GM03348 (cell line): ENCODE measurements around the gene FRMD8.

ENCODE experiments used
- DNase-seq: peaks from one replicate; pipeline ENCODE4 v3.0.0; 2012; ENCODE audit warnings: low spot score

Gene FRMD8

GRCh38 chr11:65425105-65425970 lies 38.9 kb downstream of the FRMD8 start:
- DNase-seq: no peak

GRCh38 chr11:65425971-65426838 lies 39.8 kb downstream of the FRMD8 start:
- DNase-seq: no peak

- no peak for DNase-seq
Observed at GRCh38 chr11:65426839-65427690, 40.6 kb downstream of the FRMD8 start.

- DNase-seq: no peak
Observed at GRCh38 chr11:65427691-65428577, 41.5 kb downstream of the FRMD8 start.

- no peak for DNase-seq
Observed at GRCh38 chr11:65428578-65429067, 42.2 kb downstream of the FRMD8 start.

- no peak for DNase-seq
Observed at GRCh38 chr11:65429068-65429681, 42.7 kb downstream of the FRMD8 start.

- no peak for DNase-seq
Observed at GRCh38 chr11:65429724-65430405, 43.4 kb downstream of the FRMD8 start.

GRCh38 chr11:65430406-65431217 lies 44.2 kb downstream of the FRMD8 start:
- DNase-seq: no peak

- no peak for DNase-seq
Observed at GRCh38 chr11:65431451-65432099, 45.1 kb downstream of the FRMD8 start.

- no peak for DNase-seq
Observed at GRCh38 chr11:65432100-65432650, 45.7 kb downstream of the FRMD8 start.

GRCh38 chr11:65432686-65433582 lies 46.5 kb downstream of the FRMD8 start:
- no peak for DNase-seq

- no peak for DNase-seq
Observed at GRCh38 chr11:65433657-65434056, 47.2 kb downstream of the FRMD8 start.

- DNase-seq: no peak
Observed at GRCh38 chr11:65434057-65434666, 47.7 kb downstream of the FRMD8 start.

GRCh38 chr11:65434667-65435410 lies 48.4 kb downstream of the FRMD8 start:
- no peak for DNase-seq

GRCh38 chr11:65435411-65435931 lies 49.0 kb downstream of the FRMD8 start:
- no peak for DNase-seq

- DNase-seq: no peak
Observed at GRCh38 chr11:65435981-65436411, 49.6 kb downstream of the FRMD8 start.
